ENCODE measurements around the gene MR1. TPM values are rescaled to one million over a fixed set of nuclear protein-coding genes. Genes with fewer than 3 reads are reported as not detected.

The MR1 gene
- total and polyA plus RNA-seq, 7 donors, result 0.70 to 3.0 (median 2.0) TPM

GRCh38 chr1:181016563-181016962, 17.2 kb upstream of the MR1 start:
- no peaks in the 10 kb centered on the region for H3K27me3 ChIP-seq (ENCODE audit: insufficient read depth in 3 of 3, low read length in 2 of 3)
- H3K27ac ChIP-seq, result no peak overlapping the region
- H3K4me1 ChIP-seq, result peaks cover 28% of the 10 kb centered on the region
- no peak for ATAC-seq
- no peak for TF ChIP-seq CTCF (IDR thresholded peaks at IDR 0.05)
- no peak for DNase-seq
- no peaks in the 10 kb centered on the region for H3K9me3 ChIP-seq
- WGBS, 3 donors, result 94 to 97% (median 94%) methylated on average over 8 of the region's 8 CpGs
- peaks cover 0 to 3% of the 10 kb centered on the region in 2 donors for H3K36me3 ChIP-seq (ENCODE audit: insufficient read depth in 1 of 2, low read depth in 1 of 2)
- no peak overlapping the region for H3K4me3 ChIP-seq
- intact Hi-C loops (cut with DNase I), result loop anchor here in 1 of 2 donors (5.0 kb wide), 1 partner anchor 44 kb away; no protein-coding TSS in a partner anchor

- Histone ChIP-seq H3K4me1 (peaks cover 30% of the 10 kb centered on the region), H3K9me3 (no peaks in the 10 kb centered on the region), H3K27me3 (ENCODE audit: insufficient read depth in 3 of 3, low read length in 2 of 3) (no peaks in the 10 kb centered on the region), H3K27ac (no peak overlapping the region), H3K36me3 (ENCODE audit: insufficient read depth in 1 of 2, low read depth in 1 of 2) (peaks cover 0 to 3% of the 10 kb centered on the region in 2 donors), H3K4me3 (no peak overlapping the region)
- ATAC-seq (no peak), DNase-seq (no peak)
- TF ChIP-seq CTCF (IDR thresholded peaks at IDR 0.05), result no peak
- 40 to 76% (median 59%) methylated on average over 1 of the region's 1 CpG for WGBS, 3 donors
- intact Hi-C loops (cut with DNase I), result loop anchor here in 1 of 2 donors (5.0 kb wide), 1 partner anchor 47 kb away; no protein-coding TSS in a partner anchor
Observed at GRCh38 chr1:181018901-181019681, 14.7 kb upstream of the MR1 start.

- intact Hi-C loops (cut with DNase I), result loop anchor here in 1 of 2 donors (5.0 kb wide), 1 partner anchor 121 kb away; no protein-coding TSS in a partner anchor
- Histone ChIP-seq H3K4me1 (peaks cover 23% of the 10 kb centered on the region), H3K4me3 (peak overlapping the region; percentile 74), H3K27ac (peak overlapping the region; percentile 90), H3K9me3 (no peaks in the 10 kb centered on the region), H3K36me3 (ENCODE audit: insufficient read depth in 1 of 2, low read depth in 1 of 2) (peaks cover 0 to 3% of the 10 kb centered on the region in 2 donors), H3K27me3 (ENCODE audit: insufficient read depth in 3 of 3, low read length in 2 of 3) (no peaks in the 10 kb centered on the region)
- 50 to 59% (median 52%) methylated on average over 3 of the region's 3 CpGs for WGBS, 3 donors
- no peak for TF ChIP-seq CTCF (IDR thresholded peaks at IDR 0.05)
- DNase-seq, result no peak
- no peak for ATAC-seq
Observed at GRCh38 chr1:181021159-181021558, 12.6 kb upstream of the MR1 start.

GRCh38 chr1:181021811-181022434, 11.9 kb upstream of the MR1 start:
- TF ChIP-seq CTCF (IDR thresholded peaks at IDR 0.05), result no peak
- 0 to 1% (median 0%) methylated on average over 23 of the region's 23 CpGs for WGBS, 3 donors
- Histone ChIP-seq H3K27me3 (ENCODE audit: insufficient read depth in 3 of 3, low read length in 2 of 3) (no peaks in the 10 kb centered on the region), H3K4me1 (peaks cover 18% of the 10 kb centered on the region), H3K4me3 (peak overlapping the region; percentile 74), H3K36me3 (ENCODE audit: insufficient read depth in 1 of 2, low read depth in 1 of 2) (peaks cover 0 to 3% of the 10 kb centered on the region in 2 donors), H3K9me3 (no peaks in the 10 kb centered on the region), H3K27ac (peak overlapping the region; percentile 90)
- intact Hi-C loops (cut with DNase I), result loop anchor here in 1 of 2 donors (5.0 kb wide), 1 partner anchor 120 kb away; no protein-coding TSS in a partner anchor
- peak; percentile 39 to 69 (median 52) for ATAC-seq
- peak; percentile 68 to 70 for DNase-seq
